Brain microvascular endothelial cell (primary cell): ENCODE results near the gene FYCO1.

Source experiments
- DNase-seq: peaks from one replicate; pipeline ENCODE4 v3.0.0-alpha.2; 2020
- H3K27ac ChIP-seq: fragments of 250-450 bp; sonication (Bioruptor Pico); 2 replicates; pipeline ENCODE4 v1.5.1; 2020; ENCODE audit warnings: mild to moderate bottlenecking, moderate library complexity
- H3K27me3 ChIP-seq: fragments of 250-450 bp; sonication (Bioruptor Pico); replicated peaks from 2 replicates; pipeline ENCODE4 v1.5.1; 2020; ENCODE audit warnings: mild to moderate bottlenecking
- H3K36me3 ChIP-seq: fragments of 250-450 bp; sonication (Bioruptor Pico); replicated peaks from 2 replicates; pipeline ENCODE4 v1.5.1; 2020; ENCODE audit warnings: mild to moderate bottlenecking
- H3K4me3 ChIP-seq: 2 replicates; pipeline ENCODE4 v1.5.1; 2011; ENCODE audit warnings: low read depth, mild to moderate bottlenecking, control low read depth, low read length, moderate library complexity
- in situ Hi-C: cut with HindIII; loops from 2 replicates; pipeline ENCODE4 v1.10.0; 2017; ENCODE audit warnings: low sequenced_read_pairs, low pct_ligation_motif_present
- TF ChIP-seq, protein P1 (sequence below): IDR thresholded peaks from 2 replicates; pipeline ENCODE4 v1.5.1; 2011; ENCODE audit warnings: low read depth, mild to moderate bottlenecking, moderate library complexity, low read length, control low read depth, inconsistent platforms; ENCODE audit errors: missing control alignments

FYCO1 gene

GRCh38 chr3:45985532-45986302 lies 9.9 kb downstream of the FYCO1 start:
- Histone ChIP-seq H3K4me3 (no peak overlapping the region), H3K27me3 (no peaks in the 10 kb centered on the region), H3K27ac (peak overlapping the region; percentile 60), H3K36me3 (peaks cover 4% of the 10 kb centered on the region)
- DNase-seq: no peak
- in situ Hi-C loops: no loop called here
- TF ChIP-seq, protein P1, sequence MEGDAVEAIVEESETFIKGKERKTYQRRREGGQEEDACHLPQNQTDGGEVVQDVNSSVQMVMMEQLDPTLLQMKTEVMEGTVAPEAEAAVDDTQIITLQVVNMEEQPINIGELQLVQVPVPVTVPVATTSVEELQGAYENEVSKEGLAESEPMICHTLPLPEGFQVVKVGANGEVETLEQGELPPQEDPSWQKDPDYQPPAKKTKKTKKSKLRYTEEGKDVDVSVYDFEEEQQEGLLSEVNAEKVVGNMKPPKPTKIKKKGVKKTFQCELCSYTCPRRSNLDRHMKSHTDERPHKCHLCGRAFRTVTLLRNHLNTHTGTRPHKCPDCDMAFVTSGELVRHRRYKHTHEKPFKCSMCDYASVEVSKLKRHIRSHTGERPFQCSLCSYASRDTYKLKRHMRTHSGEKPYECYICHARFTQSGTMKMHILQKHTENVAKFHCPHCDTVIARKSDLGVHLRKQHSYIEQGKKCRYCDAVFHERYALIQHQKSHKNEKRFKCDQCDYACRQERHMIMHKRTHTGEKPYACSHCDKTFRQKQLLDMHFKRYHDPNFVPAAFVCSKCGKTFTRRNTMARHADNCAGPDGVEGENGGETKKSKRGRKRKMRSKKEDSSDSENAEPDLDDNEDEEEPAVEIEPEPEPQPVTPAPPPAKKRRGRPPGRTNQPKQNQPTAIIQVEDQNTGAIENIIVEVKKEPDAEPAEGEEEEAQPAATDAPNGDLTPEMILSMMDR: no peak

- no peak overlapping the region for H3K27ac ChIP-seq
- no peaks in the 10 kb centered on the region for H3K27me3 ChIP-seq
- H3K4me3 ChIP-seq: no peak overlapping the region
- in situ Hi-C loops: no loop called here
- H3K36me3 ChIP-seq: peaks cover 4% of the 10 kb centered on the region
- DNase-seq: no peak
- TF ChIP-seq, protein P1: no peak
These were observed 11.0 kb downstream of the FYCO1 start for GRCh38 chr3:45984331-45985312.

DNA sequence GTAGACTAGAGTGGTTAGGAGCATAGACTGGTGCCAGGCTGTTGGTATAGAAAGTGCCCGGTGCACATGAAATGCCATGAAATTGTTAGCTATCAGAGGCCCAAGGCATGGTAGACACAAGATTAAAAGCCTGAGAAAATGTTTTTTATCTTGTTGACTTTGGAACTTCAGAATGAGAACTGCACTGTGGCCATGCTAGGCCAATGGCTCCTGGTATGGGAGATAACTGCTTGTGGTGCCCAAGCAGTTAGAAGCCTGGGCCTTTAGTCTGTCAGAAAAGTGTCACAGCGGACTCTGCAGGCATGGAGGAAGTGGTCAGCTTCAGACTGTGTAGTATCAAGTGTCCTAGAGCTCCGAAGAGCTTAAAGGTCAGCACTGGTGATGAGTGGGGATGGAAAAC lies 11.9 kb downstream of the FYCO1 start:
- H3K27me3 ChIP-seq: no peaks in the 10 kb centered on the region

DNA sequence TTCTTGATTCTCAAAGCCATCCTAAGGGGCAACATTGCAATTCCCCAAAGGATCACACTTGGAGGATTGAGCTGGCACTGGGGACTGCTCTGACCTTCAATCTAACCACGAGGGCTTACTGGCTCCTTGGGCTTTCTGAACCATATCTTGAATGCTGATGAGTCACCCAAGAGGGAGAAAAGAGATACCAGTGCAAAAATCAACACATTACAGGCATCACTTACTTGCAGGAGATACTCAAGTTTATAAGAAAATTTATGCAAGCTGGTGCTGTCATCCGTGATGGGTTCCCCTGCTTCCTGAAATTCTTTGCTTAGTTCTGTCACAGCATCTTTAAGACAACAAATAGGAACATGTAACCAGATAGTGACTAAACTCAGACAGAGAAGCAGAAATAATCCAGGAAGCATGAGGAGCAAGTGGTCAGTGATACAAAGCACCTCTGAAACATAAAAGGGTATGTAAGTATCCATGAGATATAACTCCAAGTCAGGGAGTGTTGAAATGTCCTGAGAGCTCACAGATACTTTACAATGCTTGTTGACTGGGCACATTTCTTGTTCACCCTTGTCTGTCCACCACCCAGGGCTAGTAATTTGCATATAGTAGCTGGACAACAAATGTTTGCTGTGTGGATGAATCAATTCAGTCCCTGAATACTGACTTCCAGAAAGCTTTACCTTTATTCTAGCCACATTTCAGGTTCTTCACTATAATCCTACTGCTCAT lies 14.1 kb downstream of the FYCO1 start:
- Histone ChIP-seq H3K4me3 (no peak overlapping the region), H3K36me3 (peaks cover 11% of the 10 kb centered on the region)
- in situ Hi-C loops: no loop called here

More for the DNA sequence above, 11.9 kb downstream of the FYCO1 start:
- Histone ChIP-seq H3K36me3 (peaks cover 11% of the 10 kb centered on the region), H3K27ac (no peak overlapping the region), H3K4me3 (no peak overlapping the region)
- in situ Hi-C loops: no loop called here
- TF ChIP-seq, protein P1: no peak
- DNase-seq: no peak

GRCh38 chr3:45980819-45981218 lies 14.8 kb downstream of the FYCO1 start:
- H3K27ac ChIP-seq: no peak overlapping the region

More for the DNA sequence above, 14.1 kb downstream of the FYCO1 start:
- TF ChIP-seq, protein P1: no peak
- no peak overlapping the region for H3K27ac ChIP-seq
- H3K27me3 ChIP-seq: no peaks in the 10 kb centered on the region
- DNase-seq: peak; percentile 65

More at GRCh38 chr3:45980819-45981218, 14.8 kb downstream of the FYCO1 start:
- TF ChIP-seq, protein P1: no peak
- Histone ChIP-seq H3K27me3 (no peaks in the 10 kb centered on the region), H3K36me3 (peaks cover 11% of the 10 kb centered on the region), H3K4me3 (no peak overlapping the region)
- DNase-seq: peak; percentile 15
- in situ Hi-C loops: no loop called here
